SK-N-SH (cell line): ENCODE data around the gene RTP2. TPM values are rescaled to one million over a fixed set of nuclear protein-coding genes. Genes with fewer than 3 reads are reported as not detected.

Source experiments
- CTCF ChIA-PET: fragments of 300-600, 350-600 bp; formaldehyde crosslinking; extraction: SDS; loops from one replicate; lab custom pipeline; 2021; lab: Yijun Ruan, JAX
- POLR2A ChIA-PET: fragments of 350-600 bp; sonication (Branson Sonifier 250); formaldehyde crosslinking; extraction: SDS; loops from one replicate; lab custom pipeline; 2020; ENCODE audit warnings: antibody characterized with exemption, inconsistent platforms; lab: Yijun Ruan, JAX
- DNase-seq: peaks from one replicate; pipeline ENCODE4 v3.0.0; 2012
- H2AFZ ChIP-seq: fragments of 200-600 bp; sonication (generic); 2 replicates; pipeline ENCODE4 v1.8.1; 2016; ENCODE audit warnings: antibody characterized with exemption, mild to moderate bottlenecking, low read depth
- H3F3A ChIP-seq: fragments of 200-600 bp; sonication (generic); replicated peaks from 2 replicates; pipeline ENCODE3; 2016; ENCODE audit warnings: antibody characterized with exemption, mild to moderate bottlenecking; ENCODE audit not compliant: insufficient read depth
- H3K27ac ChIP-seq, 2 experiments: fragments of 200-500 bp in 1 of 2; fragments of 200-600 bp in 1 of 2; sonication (Bioruptor generic) in 1 of 2; sonication (generic), shearing (Covaris generic) in 1 of 2; 2 replicates each; pipeline versions ENCODE4 v1.5.1 to v1.6.1; 2014 to 2016; ENCODE audit warnings: low read depth in 2 of 2, inconsistent platforms in 1 of 2, low read length in 1 of 2, mild to moderate bottlenecking in 1 of 2, mixed read lengths in 1 of 2
- H3K27me3 ChIP-seq: fragments of 200-600 bp; sonication (generic), shearing (Covaris generic); 2 replicates; pipeline ENCODE4 v1.6.1; 2016; ENCODE audit warnings: mixed run types; ENCODE audit not compliant: insufficient read depth
- H3K36me3 ChIP-seq, 2 experiments: fragments of 200-500 bp in 1 of 2; fragments of 200-600 bp in 1 of 2; sonication (Bioruptor generic) in 1 of 2; sonication (generic) in 1 of 2; replicated peaks in 1 of 2; 2 replicates each; pipeline versions ENCODE3 to v1.5.1; 2014 to 2016; ENCODE audit warnings: low read length in 1 of 2, mild to moderate bottlenecking in 1 of 2; ENCODE audit not compliant: insufficient read depth in 2 of 2, control insufficient read depth in 1 of 2
- H3K4me1 ChIP-seq, 2 experiments: fragments of 200-500 bp in 1 of 2; fragments of 200-600 bp in 1 of 2; sonication (Bioruptor generic) in 1 of 2; sonication (generic), shearing (Covaris generic) in 1 of 2; 2 replicates each; pipeline versions ENCODE4 v1.5.1 to v1.6.1; 2014 to 2016; ENCODE audit warnings: low read depth in 1 of 2, low read length in 1 of 2, mixed run types in 1 of 2; ENCODE audit not compliant: insufficient read depth in 2 of 2, control insufficient read depth in 1 of 2
- H3K4me2 ChIP-seq: fragments of 200-600 bp; sonication (generic), shearing (Covaris generic); 2 replicates; pipeline ENCODE4 v1.6.1; 2017; ENCODE audit warnings: mixed run types
- H3K4me3 ChIP-seq, 2 experiments: fragments of 200-500 bp in 1 of 2; fragments of 200-600 bp in 1 of 2; sonication (Bioruptor generic) in 1 of 2; sonication (generic), shearing (Covaris generic) in 1 of 2; 2 replicates each; pipeline versions ENCODE4 v1.5.1 to v1.8.1; 2014 to 2016; ENCODE audit warnings: low read depth in 2 of 2, inconsistent platforms in 1 of 2, low read length in 1 of 2, mild to moderate bottlenecking in 1 of 2, mixed read lengths in 1 of 2, moderate library complexity in 1 of 2
- H3K79me2 ChIP-seq: fragments of 200-600 bp; sonication (generic); 2 replicates; pipeline ENCODE4 v1.8.1; 2017; ENCODE audit warnings: mild to moderate bottlenecking; ENCODE audit not compliant: insufficient read depth
- H3K9ac ChIP-seq: fragments of 200-600 bp; sonication (generic); 2 replicates; pipeline ENCODE4 v1.6.1; 2017; ENCODE audit warnings: mixed run types
- H3K9me2 ChIP-seq: fragments of 200-600 bp; sonication (generic); 2 replicates; pipeline ENCODE4 v1.6.1; 2017; ENCODE audit warnings: mixed run types
- H3K9me3 ChIP-seq: fragments of 200-600 bp; sonication (generic); 2 replicates; pipeline ENCODE4 v1.6.1; 2017; ENCODE audit warnings: mixed run types, mild to moderate bottlenecking, moderate library complexity
- H4K20me1 ChIP-seq: fragments of 200-600 bp; sonication (generic); 2 replicates; pipeline ENCODE4 v1.6.1; 2017; ENCODE audit warnings: mild to moderate bottlenecking, mixed run types; ENCODE audit not compliant: insufficient read depth
- CHD2 ChIP-seq: fragments of 150-350 bp; IDR thresholded peaks from 2 replicates; pipeline ENCODE4 v1.6.1; 2018; ENCODE audit warnings: low read length; ENCODE audit not compliant: partially characterized antibody
- ELF1 ChIP-seq: IDR thresholded peaks from 2 replicates; pipeline ENCODE4 v1.4.0; 2012
- EP300 ChIP-seq, 2 experiments: IDR thresholded peaks; 2 replicates each; pipeline versions ENCODE4 v1.4.0 to v1.6.1; 2012; ENCODE audit warnings: borderline replicate concordance in 1 of 2, low read depth in 1 of 2, low read length in 1 of 2
- EZH2phosphoT487 ChIP-seq: fragments of 200-600 bp; sonication (generic); IDR thresholded peaks from 2 replicates; pipeline ENCODE4 v1.6.1; 2017; ENCODE audit warnings: low read depth, mixed run types, mild to moderate bottlenecking, antibody characterized with exemption, moderate library complexity, borderline replicate concordance
- GABPA ChIP-seq: IDR thresholded peaks from 2 replicates; pipeline ENCODE4 v1.4.0; 2012; ENCODE audit warnings: low read depth, mild to moderate bottlenecking
- JUND ChIP-seq: IDR thresholded peaks from 2 replicates; pipeline ENCODE4 v1.4.0; 2012
- SIN3A ChIP-seq: IDR thresholded peaks from 2 replicates; pipeline ENCODE4 v1.6.1; 2012; ENCODE audit warnings: low read depth, mild to moderate bottlenecking, low read length, moderate library complexity, borderline replicate concordance
- YY1 ChIP-seq: IDR thresholded peaks from 2 replicates; pipeline ENCODE4 v1.4.0; 2012; ENCODE audit warnings: low read depth, mild to moderate bottlenecking
- WGBS: methylation state at CpG from one replicate; pipeline ENCODE4 v1.1.6; 2017; ENCODE audit warnings: low lambda C conversion rate; 5-methylcytosine and 5-hydroxymethylcytosine counted together
- polyA plus RNA-seq, 3 experiments: library from polyadenylated mRNA; depleted of rRNA; stranded (reverse); fragments of >200 nt; gene quantifications; 2 replicates each; pipeline ENCODE4 v1.2.3, GENCODE V29; 2012
- TF ChIP-seq, protein P1 (sequence below): fragments of 150-350 bp; IDR thresholded peaks from 2 replicates; pipeline ENCODE4 v1.6.1; 2016; ENCODE audit warnings: mild to moderate bottlenecking, low read depth, low read length
- TF ChIP-seq, protein P2 (sequence below): IDR thresholded peaks from 2 replicates; pipeline ENCODE4 v1.4.0; 2012; ENCODE audit warnings: low read depth
- TF ChIP-seq, protein P3 (sequence below): IDR thresholded peaks from 2 replicates; pipeline ENCODE4 v1.4.0; 2012; ENCODE audit warnings: low read depth, borderline replicate concordance
- TF ChIP-seq, protein P4 (sequence below): IDR thresholded peaks from 2 replicates; pipeline ENCODE4 v1.4.0; 2012; ENCODE audit warnings: low read depth, borderline replicate concordance

RTP2 gene
- polyA plus RNA-seq, 1 of the 3 experiments (the other 2 are of a cell fraction) = 0.07 TPM

DNA sequence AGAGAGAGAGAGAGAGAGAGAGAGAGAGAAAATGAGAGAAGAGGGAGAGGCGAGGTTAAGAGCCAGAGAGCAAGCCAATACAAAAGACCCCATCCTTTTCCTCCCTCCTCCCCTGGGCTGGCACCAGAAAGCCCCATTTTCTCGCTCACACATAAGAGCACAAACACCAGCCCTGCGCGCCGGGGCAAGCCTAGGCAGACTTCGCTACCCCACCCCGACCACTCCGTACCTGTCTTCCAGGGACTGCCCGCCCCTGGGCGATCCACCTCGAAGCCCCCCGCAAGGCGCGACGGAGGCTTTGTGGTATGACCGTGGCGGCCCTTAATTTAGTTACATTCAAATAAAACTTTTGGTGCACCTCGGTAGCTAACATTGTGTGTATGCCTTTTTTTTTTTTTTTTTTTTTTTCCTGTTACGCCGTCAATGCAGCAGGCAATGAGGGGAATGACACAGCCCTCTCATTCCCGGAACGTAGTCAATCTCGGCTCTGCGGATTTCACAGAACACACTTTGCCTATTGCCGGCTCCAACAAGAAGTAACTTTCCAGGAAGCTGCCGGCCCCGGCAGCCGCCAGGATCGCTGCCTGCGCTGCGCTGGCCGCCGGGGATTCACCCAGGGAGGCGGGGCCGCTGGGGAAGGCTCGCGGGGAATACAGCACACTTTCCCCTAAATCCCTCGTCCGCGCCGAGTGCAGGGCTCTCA, 35.2 kb upstream of the RTP2 start:
- no peaks in the 10 kb centered on the region for H3K27me3 ChIP-seq
- peak overlapping the region in 1 of 2 experiments; percentile 97 for H3K27ac ChIP-seq
- H3K9me3 ChIP-seq = no peaks in the 10 kb centered on the region
- POLR2A ChIA-PET = no interaction called here
- no peaks in the 10 kb centered on the region for H3K9me2 ChIP-seq
- DNase-seq = peak; percentile 41
- peaks cover 17% of the 10 kb centered on the region; the same call in 1 of the 2 replicates for H4K20me1 ChIP-seq
- H3K4me2 ChIP-seq = peak overlapping the region; percentile 93
- peaks cover 28% of the 10 kb centered on the region for H3F3A ChIP-seq
- TF ChIP-seq, protein P1, sequence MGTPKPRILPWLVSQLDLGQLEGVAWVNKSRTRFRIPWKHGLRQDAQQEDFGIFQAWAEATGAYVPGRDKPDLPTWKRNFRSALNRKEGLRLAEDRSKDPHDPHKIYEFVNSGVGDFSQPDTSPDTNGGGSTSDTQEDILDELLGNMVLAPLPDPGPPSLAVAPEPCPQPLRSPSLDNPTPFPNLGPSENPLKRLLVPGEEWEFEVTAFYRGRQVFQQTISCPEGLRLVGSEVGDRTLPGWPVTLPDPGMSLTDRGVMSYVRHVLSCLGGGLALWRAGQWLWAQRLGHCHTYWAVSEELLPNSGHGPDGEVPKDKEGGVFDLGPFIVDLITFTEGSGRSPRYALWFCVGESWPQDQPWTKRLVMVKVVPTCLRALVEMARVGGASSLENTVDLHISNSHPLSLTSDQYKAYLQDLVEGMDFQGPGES = no peak
- no peak for TF ChIP-seq JUND
- TF ChIP-seq, protein P2, sequence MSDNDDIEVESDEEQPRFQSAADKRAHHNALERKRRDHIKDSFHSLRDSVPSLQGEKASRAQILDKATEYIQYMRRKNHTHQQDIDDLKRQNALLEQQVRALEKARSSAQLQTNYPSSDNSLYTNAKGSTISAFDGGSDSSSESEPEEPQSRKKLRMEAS = peak; percentile 36; the same call in 1 of the 2 replicates
- TF ChIP-seq, protein P3, sequence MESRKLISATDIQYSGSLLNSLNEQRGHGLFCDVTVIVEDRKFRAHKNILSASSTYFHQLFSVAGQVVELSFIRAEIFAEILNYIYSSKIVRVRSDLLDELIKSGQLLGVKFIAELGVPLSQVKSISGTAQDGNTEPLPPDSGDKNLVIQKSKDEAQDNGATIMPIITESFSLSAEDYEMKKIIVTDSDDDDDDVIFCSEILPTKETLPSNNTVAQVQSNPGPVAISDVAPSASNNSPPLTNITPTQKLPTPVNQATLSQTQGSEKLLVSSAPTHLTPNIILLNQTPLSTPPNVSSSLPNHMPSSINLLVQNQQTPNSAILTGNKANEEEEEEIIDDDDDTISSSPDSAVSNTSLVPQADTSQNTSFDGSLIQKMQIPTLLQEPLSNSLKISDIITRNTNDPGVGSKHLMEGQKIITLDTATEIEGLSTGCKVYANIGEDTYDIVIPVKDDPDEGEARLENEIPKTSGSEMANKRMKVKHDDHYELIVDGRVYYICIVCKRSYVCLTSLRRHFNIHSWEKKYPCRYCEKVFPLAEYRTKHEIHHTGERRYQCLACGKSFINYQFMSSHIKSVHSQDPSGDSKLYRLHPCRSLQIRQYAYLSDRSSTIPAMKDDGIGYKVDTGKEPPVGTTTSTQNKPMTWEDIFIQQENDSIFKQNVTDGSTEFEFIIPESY = 0 out of 2 replicates have a peak, but pooled peaks have one; percentile 25
- TF ChIP-seq, all 33 proteins: peak for 2
- CTCF ChIA-PET = interaction anchor here (0.7 to 6.3 kb wide), 12 partner anchors 8 to 1538 kb away, joined by 3 to 137 read pairs (median 5); partner anchors contain the start of gene BCL6
- Histone ChIP-seq H2AFZ (peak overlapping the region; percentile 86), H3K79me2 (peaks cover 77% of the 10 kb centered on the region), H3K4me3 (peak overlapping the region; percentile 51 to 94), H3K9ac (peak overlapping the region; percentile 93), H3K4me1 (peaks cover 29 to 31% of the 10 kb centered on the region in 2 experiments; a peak in 3 of 4 replicates), H3K36me3 (peaks cover 12 to 23% of the 10 kb centered on the region in 2 experiments)
- WGBS = 22% methylated on average over 34 of the region's 41 CpGs

DNA sequence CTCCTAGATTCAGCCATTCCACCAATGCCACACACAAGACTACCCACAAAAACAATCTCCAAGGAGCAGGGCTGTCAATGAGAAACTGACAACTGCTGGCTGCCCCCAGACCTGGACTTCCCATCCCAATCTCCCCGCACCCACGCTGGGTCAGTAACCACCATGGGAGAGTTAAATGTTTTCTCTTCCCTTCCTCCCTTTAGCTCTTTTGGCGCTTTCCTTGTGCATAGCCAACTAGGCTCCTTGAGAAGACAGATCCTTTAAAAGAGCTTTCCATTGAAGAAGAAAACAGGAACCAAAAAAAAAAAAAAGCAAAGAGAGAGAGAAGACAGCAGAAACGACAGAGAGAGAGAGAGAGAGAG, 34.6 kb upstream of the RTP2 start:
- Histone ChIP-seq H3K9me2 (no peaks in the 10 kb centered on the region), H3K4me1 (peaks cover 25 to 31% of the 10 kb centered on the region in 2 experiments; a peak in 3 of 4 replicates), H2AFZ (no peak overlapping the region), H3K79me2 (peaks cover 72% of the 10 kb centered on the region), H3K27ac (no peak overlapping the region), H3K4me3 (no peak overlapping the region), H3K9me3 (no peaks in the 10 kb centered on the region), H3K36me3 (peaks cover 17 to 28% of the 10 kb centered on the region in 2 experiments), H3F3A (peaks cover 28% of the 10 kb centered on the region), H3K27me3 (no peaks in the 10 kb centered on the region), H4K20me1 (peaks cover 17% of the 10 kb centered on the region; the same call in 1 of the 2 replicates), H3K9ac (no peak overlapping the region), H3K4me2 (peak overlapping the region; percentile 93)
- WGBS = 67% methylated on average over 4 of the region's 4 CpGs
- POLR2A ChIA-PET = no interaction called here
- TF ChIP-seq, protein P4, sequence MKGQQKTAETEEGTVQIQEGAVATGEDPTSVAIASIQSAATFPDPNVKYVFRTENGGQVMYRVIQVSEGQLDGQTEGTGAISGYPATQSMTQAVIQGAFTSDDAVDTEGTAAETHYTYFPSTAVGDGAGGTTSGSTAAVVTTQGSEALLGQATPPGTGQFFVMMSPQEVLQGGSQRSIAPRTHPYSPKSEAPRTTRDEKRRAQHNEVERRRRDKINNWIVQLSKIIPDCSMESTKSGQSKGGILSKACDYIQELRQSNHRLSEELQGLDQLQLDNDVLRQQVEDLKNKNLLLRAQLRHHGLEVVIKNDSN = no peak
- TF ChIP-seq GABPA (no peak), YY1 (no peak), SIN3A (no peak), CHD2 (no peak), EP300 (IDR thresholded peaks at IDR 0.05; ENCODE audit: borderline replicate concordance in 1 of 2, low read depth in 1 of 2, low read length in 1 of 2) (no peak), EZH2phosphoT487 (no peak), ELF1 (no peak)
- CTCF ChIA-PET = interaction anchor here (1.2 to 6.3 kb wide), 6 partner anchors 8 to 1496 kb away, joined by 3 to 137 read pairs (median 64); partner anchors contain the start of gene BCL6
- DNase-seq = no peak
